Osteoblast (primary cell): ENCODE results near the gene MFSD8. TPM values are rescaled to one million over a fixed set of nuclear protein-coding genes. Genes with fewer than 3 reads are reported as not detected.
"Not testable (repeated sequence)": the region's sequence is repeated elsewhere in the genome, so short reads cannot be mapped to it uniquely, and the experiment has no call there.

Experiments
- DNase-seq: peaks from one replicate; pipeline ENCODE4 v3.0.0; 2011; ENCODE audit warnings: low spot score, mixed read lengths; ENCODE audit not compliant: insufficient read length; ENCODE audit errors: missing footprints
- H2AFZ ChIP-seq: 2 replicates; pipeline ENCODE4 v1.6.0; 2011; ENCODE audit warnings: mild to moderate bottlenecking, low read length
- H3K27ac ChIP-seq: 2 replicates; pipeline ENCODE4 v1.5.1; 2011; ENCODE audit warnings: mild to moderate bottlenecking, low read depth, low read length, moderate library complexity
- H3K27me3 ChIP-seq: 2 replicates; pipeline ENCODE4 v1.6.0; 2012; ENCODE audit warnings: mild to moderate bottlenecking, control low read depth, inconsistent platforms, low read length, moderate library complexity; ENCODE audit not compliant: insufficient read depth
- H3K36me3 ChIP-seq: 2 replicates; pipeline ENCODE4 v1.5.1; 2011; ENCODE audit warnings: mild to moderate bottlenecking, low read length, control low read depth, moderate library complexity; ENCODE audit not compliant: insufficient read depth
- H3K4me1 ChIP-seq: 2 replicates; pipeline ENCODE4 v1.5.1; 2011; ENCODE audit warnings: mild to moderate bottlenecking, low read length, control low read depth, moderate library complexity; ENCODE audit not compliant: insufficient read depth
- H3K4me2 ChIP-seq: 2 replicates; pipeline ENCODE4 v1.6.0; 2011; ENCODE audit warnings: mild to moderate bottlenecking, low read length; ENCODE audit not compliant: insufficient read depth
- H3K4me3 ChIP-seq: fragments of 200-600 bp; sonication (generic); 3 replicates; pipeline ENCODE4 v1.5.1; 2012; ENCODE audit warnings: mild to moderate bottlenecking, low read length, inconsistent platforms; ENCODE audit not compliant: insufficient read depth
- H3K79me2 ChIP-seq: 2 replicates; pipeline ENCODE4 v1.6.0; 2012; ENCODE audit warnings: mild to moderate bottlenecking, low read length, control low read depth, inconsistent platforms; ENCODE audit not compliant: insufficient read depth
- H3K9me3 ChIP-seq: 2 replicates; pipeline ENCODE4 v1.5.1; 2011; ENCODE audit warnings: low read depth, low read length, control low read depth
- H4K20me1 ChIP-seq: 2 replicates; pipeline ENCODE4 v1.6.0; 2012; ENCODE audit warnings: mild to moderate bottlenecking, low read length, control low read depth; ENCODE audit not compliant: insufficient read depth
- CTCF ChIP-seq: IDR thresholded peaks from 2 replicates; pipeline ENCODE4 v1.5.1; 2011; ENCODE audit warnings: mild to moderate bottlenecking, low read depth, low read length, moderate library complexity; ENCODE audit errors: extremely low read depth
- total RNA-seq: library from RNA; depleted of rRNA; stranded (reverse); fragments of >200 nt; gene quantifications from 2 replicates; pipeline ENCODE4 v1.2.3, GENCODE V29; 2012

Gene MFSD8
- total RNA-seq, 1 donor, result 27.1 TPM

GRCh38 chr4:127982445-127982844 is 17.5 kb upstream of the MFSD8 start:
- H3K4me3 ChIP-seq, result no peak overlapping the region
- no peaks in the 10 kb centered on the region for H3K4me1 ChIP-seq
- no peak for TF ChIP-seq CTCF
- no peak for DNase-seq
- H2AFZ ChIP-seq, result no peak overlapping the region
- H4K20me1 ChIP-seq, result no peaks in the 10 kb centered on the region
- H3K9me3 ChIP-seq, result no peaks in the 10 kb centered on the region
- peaks cover 10% of the 10 kb centered on the region for H3K36me3 ChIP-seq
- no peak overlapping the region for H3K27ac ChIP-seq
- no peak overlapping the region for H3K4me2 ChIP-seq
- no peaks in the 10 kb centered on the region for H3K79me2 ChIP-seq
- no peaks in the 10 kb centered on the region for H3K27me3 ChIP-seq

GRCh38 chr4:127978930-127979329 is 14.0 kb upstream of the MFSD8 start:
- TF ChIP-seq CTCF, result no peak
- H4K20me1 ChIP-seq, result no peaks in the 10 kb centered on the region
- no peak for DNase-seq
- no peaks in the 10 kb centered on the region for H3K4me1 ChIP-seq
- no peak overlapping the region for H3K4me2 ChIP-seq
- H2AFZ ChIP-seq, result no peak overlapping the region
- H3K79me2 ChIP-seq, result peaks cover 4% of the 10 kb centered on the region
- no peaks in the 10 kb centered on the region for H3K27me3 ChIP-seq
- H3K36me3 ChIP-seq, result no peaks in the 10 kb centered on the region
- no peak overlapping the region for H3K27ac ChIP-seq
- no peak overlapping the region for H3K4me3 ChIP-seq
- no peaks in the 10 kb centered on the region for H3K9me3 ChIP-seq

GRCh38 chr4:127975121-127975770 is 10.3 kb upstream of the MFSD8 start:
- no peaks in the 10 kb centered on the region for H4K20me1 ChIP-seq
- H2AFZ ChIP-seq, result peak overlapping the region; percentile 4
- no peaks in the 10 kb centered on the region for H3K9me3 ChIP-seq
- H3K36me3 ChIP-seq, result no peaks in the 10 kb centered on the region
- H3K4me2 ChIP-seq, result no peak overlapping the region
- H3K4me1 ChIP-seq, result no peaks in the 10 kb centered on the region
- DNase-seq, result no peak
- H3K27ac ChIP-seq, result no peak overlapping the region
- TF ChIP-seq CTCF, result no peak
- peaks cover 17% of the 10 kb centered on the region for H3K79me2 ChIP-seq
- no peaks in the 10 kb centered on the region for H3K27me3 ChIP-seq
- no peak overlapping the region for H3K4me3 ChIP-seq

GRCh38 chr4:127970925-127971324 is 6.0 kb upstream of the MFSD8 start:
- H3K4me1 ChIP-seq, H2AFZ ChIP-seq, H3K4me3 ChIP-seq, H3K27me3 ChIP-seq, H3K36me3 ChIP-seq, H4K20me1 ChIP-seq, DNase-seq, H3K9me3 ChIP-seq, H3K4me2 ChIP-seq, H3K27ac ChIP-seq: not testable (repeated sequence)
- H3K79me2 ChIP-seq, result peaks cover 43% of the 10 kb centered on the region
